NCI-H1436 treated with DMSO at 0.1 percent for 48 hours (cell line): ENCODE data around the gene DGKB.

ENCODE experiments used
- DNase-seq: peaks from one replicate; lab custom pipeline; 2025; lab: John Stamatoyannopoulos, UW

The DGKB gene

GRCh38 chr7:14104861-14105260, 797.7 kb downstream of the DGKB start:
- no peak for DNase-seq

- DNase-seq = no peak
Observed at GRCh38 chr7:14096159-14096558, 806.4 kb downstream of the DGKB start.

GRCh38 chr7:14095233-14095950, 807.2 kb downstream of the DGKB start:
- DNase-seq = no peak
